ENCODE measurements around the gene DLEC1. TPM values are rescaled to one million over a fixed set of nuclear protein-coding genes. Genes with fewer than 3 reads are reported as not detected.

Gene DLEC1
- total and polyA plus RNA-seq, 2 donors from 2014 or later: 0.52 to 3.3 TPM

DNA sequence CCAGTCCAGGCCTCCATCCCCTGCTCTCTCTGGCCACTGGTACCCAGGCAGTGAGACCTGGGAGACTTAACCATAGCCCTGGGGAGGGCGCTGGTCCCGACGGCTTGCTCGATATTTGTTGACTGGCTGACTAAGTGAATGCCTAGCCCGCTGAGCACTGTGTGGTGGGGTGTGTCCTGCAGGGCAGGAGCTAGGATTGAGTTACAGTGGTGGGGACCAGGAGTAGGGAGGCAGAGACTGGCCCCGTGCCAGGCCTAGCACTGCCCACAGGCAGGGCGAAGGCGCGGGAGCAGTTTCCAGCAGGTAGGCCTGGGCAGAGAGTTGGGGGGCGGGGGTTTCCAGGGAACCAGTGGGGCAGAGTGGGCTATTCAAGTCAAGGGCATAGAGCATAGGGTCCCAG, 48.5 kb upstream of the DLEC1 start, which contains the start of gene VILL:
TSS of gene VILL (plus strand) at position 260 of the 400 bp plus-strand sequence. CDS start 2,887 bp downstream, outside the sequence.
- no peak within 1 kb of the TSS for H3K4me3 ChIP-seq (ENCODE audit: low read length in 3 of 3)
- FAIRE-seq: no peak

DNA sequence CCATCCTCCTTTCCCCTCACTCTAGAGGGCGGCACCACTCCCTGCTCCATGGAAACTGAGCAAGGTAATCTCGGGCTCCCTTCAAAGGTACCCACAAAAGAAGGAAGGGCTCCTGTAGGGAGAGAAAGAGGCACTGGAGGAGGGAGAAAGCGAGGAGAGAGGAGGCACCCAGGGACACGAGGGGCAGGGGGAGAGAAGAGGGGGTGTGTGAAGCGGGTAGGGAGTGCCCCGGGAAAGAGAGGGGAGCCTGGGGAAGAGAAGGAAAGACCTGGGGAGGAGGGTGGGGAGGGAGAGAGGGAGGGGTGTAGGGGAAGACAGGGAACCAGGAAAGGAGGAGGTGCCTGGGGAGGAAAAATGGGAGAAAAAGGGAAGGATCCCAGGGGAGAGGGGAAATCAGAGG, 47.9 kb upstream of the DLEC1 start:
- Histone ChIP-seq H3K9ac (ENCODE audit: low read length in 3 of 3) (no peak overlapping the region), H3K27me3 (ENCODE audit: control insufficient read depth, insufficient read depth, low read length) (no peaks in the 10 kb centered on the region), H3K4me1 (ENCODE audit: control insufficient read depth in 2 of 3, insufficient read depth in 2 of 3, low read depth in 1 of 3, low read length in 3 of 3) (peaks cover 0 to 5% (median 0%) of the 10 kb centered on the region in 3 donors), H3K27ac (ENCODE audit: low read depth in 2 of 2, low read length in 2 of 2) (no peak overlapping the region), H3K36me3 (ENCODE audit: control insufficient read depth in 2 of 3, insufficient read depth in 3 of 3, low read length in 3 of 3) (no peaks in the 10 kb centered on the region), H3K9me3 (ENCODE audit: control insufficient read depth in 2 of 3, insufficient read depth in 1 of 3, low read length in 3 of 3) (no peaks in the 10 kb centered on the region), H3K4me3 (ENCODE audit: low read length in 3 of 3) (no peak overlapping the region)
- DNase-seq (peak in 1 of 5 donors; percentile 36), FAIRE-seq (no peak)
- TF ChIP-seq, protein P1, sequence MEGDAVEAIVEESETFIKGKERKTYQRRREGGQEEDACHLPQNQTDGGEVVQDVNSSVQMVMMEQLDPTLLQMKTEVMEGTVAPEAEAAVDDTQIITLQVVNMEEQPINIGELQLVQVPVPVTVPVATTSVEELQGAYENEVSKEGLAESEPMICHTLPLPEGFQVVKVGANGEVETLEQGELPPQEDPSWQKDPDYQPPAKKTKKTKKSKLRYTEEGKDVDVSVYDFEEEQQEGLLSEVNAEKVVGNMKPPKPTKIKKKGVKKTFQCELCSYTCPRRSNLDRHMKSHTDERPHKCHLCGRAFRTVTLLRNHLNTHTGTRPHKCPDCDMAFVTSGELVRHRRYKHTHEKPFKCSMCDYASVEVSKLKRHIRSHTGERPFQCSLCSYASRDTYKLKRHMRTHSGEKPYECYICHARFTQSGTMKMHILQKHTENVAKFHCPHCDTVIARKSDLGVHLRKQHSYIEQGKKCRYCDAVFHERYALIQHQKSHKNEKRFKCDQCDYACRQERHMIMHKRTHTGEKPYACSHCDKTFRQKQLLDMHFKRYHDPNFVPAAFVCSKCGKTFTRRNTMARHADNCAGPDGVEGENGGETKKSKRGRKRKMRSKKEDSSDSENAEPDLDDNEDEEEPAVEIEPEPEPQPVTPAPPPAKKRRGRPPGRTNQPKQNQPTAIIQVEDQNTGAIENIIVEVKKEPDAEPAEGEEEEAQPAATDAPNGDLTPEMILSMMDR (IDR thresholded peaks at IDR 0.05; ENCODE audit: borderline replicate concordance, extremely low read depth, insufficient read depth): no peak
- intact Hi-C loops (cut with DNase I): no loop called here

More for the DNA sequence above, 48.5 kb upstream of the DLEC1 start, which contains the start of gene VILL:
- intact Hi-C loops (cut with DNase I): no loop called here
- Histone ChIP-seq H3K27me3 (ENCODE audit: control insufficient read depth, insufficient read depth, low read length) (no peaks in the 10 kb centered on the region), H3K4me1 (ENCODE audit: control insufficient read depth in 2 of 3, insufficient read depth in 2 of 3, low read depth in 1 of 3, low read length in 3 of 3) (peaks cover 0 to 5% (median 0%) of the 10 kb centered on the region in 3 donors), H3K9me3 (ENCODE audit: control insufficient read depth in 2 of 3, insufficient read depth in 1 of 3, low read length in 3 of 3) (no peaks in the 10 kb centered on the region), H3K36me3 (ENCODE audit: control insufficient read depth in 2 of 3, insufficient read depth in 3 of 3, low read length in 3 of 3) (no peaks in the 10 kb centered on the region), H3K27ac (ENCODE audit: low read depth in 2 of 2, low read length in 2 of 2) (no peak within 1 kb of the TSS), H3K9ac (ENCODE audit: low read length in 3 of 3) (no peak within 1 kb of the TSS)
- TF ChIP-seq, protein P1 (IDR thresholded peaks at IDR 0.05; ENCODE audit: borderline replicate concordance, extremely low read depth, insufficient read depth): no peak
- peak; percentile 47 to 82 (median 64) for DNase-seq

DNA sequence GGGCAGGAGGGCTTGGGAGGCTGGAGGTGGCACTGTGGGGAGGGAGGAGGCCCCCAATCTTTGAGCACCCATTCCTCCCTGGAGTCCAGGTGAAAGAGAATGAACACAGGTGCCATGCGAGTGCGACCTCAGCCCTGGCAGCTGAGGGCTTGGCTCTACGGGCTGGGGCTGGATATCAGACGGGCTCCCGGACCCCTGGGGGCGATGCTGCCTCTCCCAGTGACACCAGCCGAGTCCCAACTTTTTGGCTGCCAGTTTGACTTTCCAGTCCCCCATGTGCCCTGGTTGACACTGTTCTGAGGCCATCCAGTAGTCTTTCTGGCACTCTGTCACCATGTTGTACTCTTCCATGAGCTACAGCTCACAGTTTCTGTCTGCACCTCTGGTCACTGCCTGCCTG, 47.2 kb upstream of the DLEC1 start:
- no peaks in the 10 kb centered on the region for H3K36me3 ChIP-seq (ENCODE audit: control insufficient read depth in 2 of 3, insufficient read depth in 3 of 3, low read length in 3 of 3)
- H3K9me3 ChIP-seq (ENCODE audit: control insufficient read depth in 2 of 3, insufficient read depth in 1 of 3, low read length in 3 of 3): no peaks in the 10 kb centered on the region
- intact Hi-C loops (cut with DNase I): no loop called here
- DNase-seq (peak in 2 of 5 donors; percentile 30 to 63), FAIRE-seq (no peak)
- H3K4me1 ChIP-seq (ENCODE audit: control insufficient read depth in 2 of 3, insufficient read depth in 2 of 3, low read depth in 1 of 3, low read length in 3 of 3): peaks cover 0 to 7% (median 0%) of the 10 kb centered on the region in 3 donors
- H3K27me3 ChIP-seq (ENCODE audit: control insufficient read depth, insufficient read depth, low read length): no peaks in the 10 kb centered on the region
- no peak overlapping the region for H3K27ac ChIP-seq (ENCODE audit: low read depth in 2 of 2, low read length in 2 of 2)
- no peak overlapping the region for H3K4me3 ChIP-seq (ENCODE audit: low read length in 3 of 3)
- H3K9ac ChIP-seq (ENCODE audit: low read length in 3 of 3): no peak overlapping the region
- TF ChIP-seq, protein P1 (IDR thresholded peaks at IDR 0.05; ENCODE audit: borderline replicate concordance, extremely low read depth, insufficient read depth): no peak

Data from kidney (tissue), 14 donors.